H9 (cell line): ENCODE data around the gene TNIP2. TPM values are rescaled to one million over a fixed set of nuclear protein-coding genes. Genes with fewer than 3 reads are reported as not detected.

ENCODE experiments used
- DNase-seq: peaks from one replicate; pipeline ENCODE4 v3.0.0-alpha.2; 2017
- H2AFZ ChIP-seq: one replicate; pipeline ENCODE4 v1.6.1; 2013; ENCODE audit warnings: mild to moderate bottlenecking, low read length, control low read depth, moderate library complexity
- H2AK5ac ChIP-seq: 2 replicates; pipeline ENCODE4 v1.6.1; 2013; ENCODE audit warnings: low read length, control low read depth, mixed read lengths; ENCODE audit not compliant: insufficient read length
- H2BK120ac ChIP-seq: one replicate; pipeline ENCODE4 v1.6.1; 2013; ENCODE audit warnings: low read depth, mild to moderate bottlenecking, low read length, control low read depth, inconsistent platforms; ENCODE audit not compliant: poor library complexity, severe bottlenecking
- H2BK12ac ChIP-seq: 2 replicates; pipeline ENCODE4 v1.6.1; 2013; ENCODE audit warnings: low read length, control low read depth, mixed read lengths, low read depth; ENCODE audit not compliant: insufficient read length
- H2BK15ac ChIP-seq: 2 replicates; pipeline ENCODE4 v1.6.1; 2013; ENCODE audit warnings: low read depth, low read length, control low read depth
- H2BK20ac ChIP-seq: one replicate; pipeline ENCODE4 v1.6.1; 2013; ENCODE audit warnings: low read depth, mild to moderate bottlenecking, low read length, control low read depth, inconsistent platforms; ENCODE audit not compliant: poor library complexity, severe bottlenecking
- H2BK5ac ChIP-seq: 2 replicates; pipeline ENCODE4 v1.6.1; 2013; ENCODE audit warnings: low read length, control low read depth, mixed read lengths; ENCODE audit not compliant: insufficient read length
- H3K14ac ChIP-seq: 2 replicates; pipeline ENCODE4 v1.6.1; 2013; ENCODE audit warnings: low read length, control low read depth; ENCODE audit not compliant: insufficient read depth
- H3K18ac ChIP-seq: 2 replicates; pipeline ENCODE4 v1.6.1; 2013; ENCODE audit warnings: low read depth, mild to moderate bottlenecking, mixed read lengths, low read length, control low read depth; ENCODE audit not compliant: insufficient read length
- H3K23ac ChIP-seq: 2 replicates; pipeline ENCODE4 v1.6.1; 2013; ENCODE audit warnings: low read length, control low read depth, mixed read lengths, low read depth; ENCODE audit not compliant: insufficient read length
- H3K23me2 ChIP-seq: 2 replicates; pipeline ENCODE4 v1.6.1; 2013; ENCODE audit warnings: low read depth, mild to moderate bottlenecking, mixed read lengths, low read length, control low read depth; ENCODE audit not compliant: insufficient read length, poor library complexity, severe bottlenecking
- H3K27ac ChIP-seq: 2 replicates; pipeline ENCODE4 v1.5.1; 2013; ENCODE audit warnings: low read length, control low read depth, mixed read lengths, low read depth; ENCODE audit not compliant: insufficient read length
- H3K27me3 ChIP-seq: 2 replicates; pipeline ENCODE4 v1.6.1; 2013; ENCODE audit warnings: low read length, control low read depth, inconsistent platforms; ENCODE audit not compliant: insufficient read depth
- H3K4ac ChIP-seq: 2 replicates; pipeline ENCODE4 v1.6.1; 2013; ENCODE audit warnings: low read depth, mild to moderate bottlenecking, control low read depth, inconsistent platforms, low read length, moderate library complexity
- H3K4me1 ChIP-seq: 2 replicates; pipeline ENCODE4 v1.6.1; 2013; ENCODE audit warnings: low read length, control low read depth, inconsistent platforms; ENCODE audit not compliant: insufficient read depth
- H3K4me2 ChIP-seq: 2 replicates; pipeline ENCODE4 v1.6.1; 2013; ENCODE audit warnings: low read length, control low read depth, mixed read lengths; ENCODE audit not compliant: insufficient read length, insufficient read depth
- H3K56ac ChIP-seq: 2 replicates; pipeline ENCODE4 v1.6.1; 2013; ENCODE audit warnings: low read depth, mild to moderate bottlenecking, mixed read lengths, low read length, control low read depth; ENCODE audit not compliant: insufficient read length
- H3K79me1 ChIP-seq: 2 replicates; pipeline ENCODE4 v1.6.1; 2013; ENCODE audit warnings: low read depth, mild to moderate bottlenecking, moderate library complexity, low read length, control low read depth, inconsistent platforms; ENCODE audit not compliant: insufficient read depth, poor library complexity, severe bottlenecking
- H3K79me2 ChIP-seq: 2 replicates; pipeline ENCODE4 v1.6.1; 2013; ENCODE audit warnings: low read length, control low read depth, inconsistent platforms; ENCODE audit not compliant: insufficient read depth
- H3K9ac ChIP-seq: 2 replicates; pipeline ENCODE4 v1.6.1; 2013; ENCODE audit warnings: low read length, control low read depth, mixed read lengths; ENCODE audit not compliant: insufficient read length; ENCODE audit errors: extremely low read depth
- H3K9me3 ChIP-seq: one replicate; pipeline ENCODE4 v1.6.1; 2013; ENCODE audit warnings: low read depth, low read length, inconsistent platforms; ENCODE audit not compliant: control insufficient read depth
- H3T11ph ChIP-seq: one replicate; pipeline ENCODE4 v1.6.1; 2013; ENCODE audit warnings: mild to moderate bottlenecking, low read length, control low read depth, inconsistent platforms
- H4K20me1 ChIP-seq: one replicate; pipeline ENCODE4 v1.6.1; 2013; ENCODE audit not compliant: control insufficient read depth, insufficient read length, insufficient read depth
- H4K5ac ChIP-seq: 2 replicates; pipeline ENCODE4 v1.6.1; 2013; ENCODE audit warnings: low read depth, mild to moderate bottlenecking, mixed read lengths, low read length, control low read depth; ENCODE audit not compliant: insufficient read length
- H4K8ac ChIP-seq: replicated peaks from 2 replicates; pipeline ENCODE4 v1.6.1; 2013; ENCODE audit warnings: low read length, control low read depth, mixed read lengths, low read depth; ENCODE audit not compliant: insufficient read length
- H4K91ac ChIP-seq: 2 replicates; pipeline ENCODE4 v1.6.1; 2013; ENCODE audit warnings: low read depth, mild to moderate bottlenecking, moderate library complexity, mixed read lengths, low read length, control low read depth; ENCODE audit not compliant: insufficient read length
- H3K27ac Mint-ChIP-seq, 3 experiments: 2 replicates in 2 of 3; 3 replicates in 1 of 3; pipeline ENCODE4 v1.8.0; 2020 to 2021; ENCODE audit warnings: mixed read lengths in 3 of 3, mild to moderate bottlenecking in 1 of 3, moderate library complexity in 1 of 3
- H3K27me3 Mint-ChIP-seq: 2 replicates; pipeline ENCODE4 v1.8.0; 2021; ENCODE audit warnings: low read depth, mild to moderate bottlenecking, moderate library complexity, mixed read lengths
- H3K36me3 Mint-ChIP-seq, 3 experiments: 2 replicates in 2 of 3; 3 replicates in 1 of 3; pipeline ENCODE4 v1.8.0; 2020 to 2021; ENCODE audit warnings: low read depth in 3 of 3, mixed read lengths in 3 of 3; ENCODE audit not compliant: insufficient read depth in 1 of 3
- H3K4me1 Mint-ChIP-seq, 2 experiments: 2 replicates each; pipeline ENCODE4 v1.8.0; 2020; ENCODE audit warnings: mixed read lengths in 2 of 2
- H3K4me3 Mint-ChIP-seq, 2 experiments: 2 replicates in 1 of 2; 3 replicates in 1 of 2; pipeline ENCODE4 v1.8.0; 2020 to 2021; ENCODE audit warnings: mild to moderate bottlenecking in 2 of 2, mixed read lengths in 2 of 2, moderate library complexity in 1 of 2
- H3K9me3 Mint-ChIP-seq, 2 experiments: 2 replicates in 1 of 2; 3 replicates in 1 of 2; pipeline ENCODE4 v1.8.0; 2020; ENCODE audit warnings: mild to moderate bottlenecking in 2 of 2, mixed read lengths in 2 of 2, moderate library complexity in 1 of 2
- WGBS: extraction: QIAGEN DNeasy Blood & Tissue Kit; methylation state at CpG from one replicate; pipeline ENCODE4 v1.1.7; 2013; ENCODE audit warnings: missing lambda C conversion rate, low lambda C conversion rate, mixed read lengths; ENCODE audit not compliant: insufficient read length; ENCODE audit errors: extremely low coverage; 5-methylcytosine and 5-hydroxymethylcytosine counted together
- total RNA-seq: library from RNA; stranded (reverse); gene quantifications from 2 replicates; pipeline ENCODE4 v1.2.1, GENCODE V29; 2021
- TF ChIP-seq, protein P1 (sequence below): fragments of 200-600 bp; sonication (generic); conservative IDR thresholded peaks from 3 replicates; pipeline ENCODE4 v1.8.0; 2021; ENCODE audit warnings: antibody characterized with exemption, mild to moderate bottlenecking

Gene TNIP2
- total RNA-seq, 1 experiment from 2014 or later = 44.7 TPM

DNA sequence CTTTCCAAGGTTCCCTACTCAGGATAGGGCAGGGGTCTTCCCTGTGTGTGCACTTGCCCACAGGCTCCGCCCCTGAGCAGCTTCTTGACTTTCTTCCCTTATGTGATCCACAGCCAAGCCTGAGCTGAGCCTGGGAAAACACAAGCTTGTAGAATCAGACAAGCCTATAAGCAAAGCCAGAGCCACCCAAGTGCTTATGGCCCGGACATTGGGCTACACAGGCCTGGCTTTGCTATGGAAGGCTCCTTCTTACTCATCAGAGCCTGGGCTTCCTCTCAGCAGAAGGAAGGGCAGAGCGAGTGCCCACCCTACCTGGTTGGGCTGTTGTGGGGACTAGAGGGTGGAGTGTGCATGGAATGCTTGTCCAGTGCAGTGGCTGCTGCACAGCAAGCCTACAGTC lies 1.3 kb upstream of the TNIP2 start:
- Histone ChIP-seq H3K4ac (no peak overlapping the region), H3K56ac (no peak overlapping the region), H3K9ac (no peak overlapping the region), H3K79me1 (no peaks in the 10 kb centered on the region), H2AK5ac (no peak overlapping the region), H3K9me3 (no peaks in the 10 kb centered on the region), H3K23me2 (peaks cover 4% of the 10 kb centered on the region), H3T11ph (no peak overlapping the region), H2BK20ac (no peak overlapping the region), H3K23ac (no peak overlapping the region), H2BK12ac (no peak overlapping the region), H4K91ac (no peak overlapping the region), H2AFZ (no peak overlapping the region), H4K20me1 (no peaks in the 10 kb centered on the region), H2BK5ac (no peak overlapping the region), H3K4me2 (no peak overlapping the region), H4K8ac (no peak overlapping the region), H3K18ac (no peak overlapping the region), H3K27ac (no peak overlapping the region), H3K4me1 (no peaks in the 10 kb centered on the region), H3K79me2 (peaks cover 2% of the 10 kb centered on the region; the same call in 1 of the 2 replicates), H3K27me3 (no peaks in the 10 kb centered on the region), H2BK120ac (no peak overlapping the region), H4K5ac (no peak overlapping the region), H2BK15ac (no peak overlapping the region), H3K14ac (no peak overlapping the region)
- Mint-ChIP-seq H3K9me3 (0 out of 5 replicates have a peak, but pooled peaks cover 0 to 2% of the 10 kb centered on the region in 2 experiments), H3K4me3 (peak overlapping the region; percentile 3 to 75; a peak in 3 of 5 replicates), H3K27me3 (no peaks in the 10 kb centered on the region), H3K4me1 (peaks cover 22 to 35% of the 10 kb centered on the region in 2 experiments), H3K36me3 (peaks cover 0 to 4% (median 2%) of the 10 kb centered on the region in 3 experiments; a peak in 1 of 7 replicates), H3K27ac (no peak overlapping the region; a peak in 1 of 7 replicates)
- DNase-seq = no peak
- WGBS = no CpG with 5 or more reads among the region's 3 CpGs
- TF ChIP-seq, protein P1, sequence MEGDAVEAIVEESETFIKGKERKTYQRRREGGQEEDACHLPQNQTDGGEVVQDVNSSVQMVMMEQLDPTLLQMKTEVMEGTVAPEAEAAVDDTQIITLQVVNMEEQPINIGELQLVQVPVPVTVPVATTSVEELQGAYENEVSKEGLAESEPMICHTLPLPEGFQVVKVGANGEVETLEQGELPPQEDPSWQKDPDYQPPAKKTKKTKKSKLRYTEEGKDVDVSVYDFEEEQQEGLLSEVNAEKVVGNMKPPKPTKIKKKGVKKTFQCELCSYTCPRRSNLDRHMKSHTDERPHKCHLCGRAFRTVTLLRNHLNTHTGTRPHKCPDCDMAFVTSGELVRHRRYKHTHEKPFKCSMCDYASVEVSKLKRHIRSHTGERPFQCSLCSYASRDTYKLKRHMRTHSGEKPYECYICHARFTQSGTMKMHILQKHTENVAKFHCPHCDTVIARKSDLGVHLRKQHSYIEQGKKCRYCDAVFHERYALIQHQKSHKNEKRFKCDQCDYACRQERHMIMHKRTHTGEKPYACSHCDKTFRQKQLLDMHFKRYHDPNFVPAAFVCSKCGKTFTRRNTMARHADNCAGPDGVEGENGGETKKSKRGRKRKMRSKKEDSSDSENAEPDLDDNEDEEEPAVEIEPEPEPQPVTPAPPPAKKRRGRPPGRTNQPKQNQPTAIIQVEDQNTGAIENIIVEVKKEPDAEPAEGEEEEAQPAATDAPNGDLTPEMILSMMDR = no peak
